HepG2 (cell line): Measurements from ENCODE around the gene RPP21. TPM values are rescaled to one million over a fixed set of nuclear protein-coding genes. Genes with fewer than 3 reads are reported as not detected.

Source experiments
- DNMT3B ChIP-seq: conservative IDR thresholded peaks from 2 replicates; pipeline ENCODE4 v1.6.1; 2016; ENCODE audit warnings: missing biosample characterization, control low read depth
- FOXK1 ChIP-seq: sonication (generic); formaldehyde crosslinking; IDR thresholded peaks from 2 replicates; pipeline ENCODE4 v1.4.0; 2020; ENCODE audit warnings: low read depth, missing genetic modification reagents, borderline replicate concordance
- GPN1 ChIP-seq: sonication (generic); formaldehyde crosslinking; IDR thresholded peaks from 2 replicates; pipeline ENCODE4 v1.5.1; 2020; ENCODE audit warnings: missing genetic modification reagents, borderline replicate concordance
- GZF1 ChIP-seq: sonication (generic); formaldehyde crosslinking; IDR thresholded peaks from 2 replicates; pipeline ENCODE4 v1.5.1; 2020; ENCODE audit warnings: mild to moderate bottlenecking, missing genetic modification reagents
- HOXA5 ChIP-seq: sonication (generic); formaldehyde crosslinking; IDR thresholded peaks from 2 replicates; pipeline ENCODE4 v1.4.0; 2020; ENCODE audit warnings: missing genetic modification reagents
- IRF2 ChIP-seq: IDR thresholded peaks from 2 replicates; pipeline ENCODE4 v1.6.1; 2018; ENCODE audit warnings: missing genetic modification reagents, missing compliant biosample characterization
- NFE2 ChIP-seq: sonication (generic); formaldehyde crosslinking; IDR thresholded peaks from 2 replicates; pipeline ENCODE4 v1.4.0; 2020; ENCODE audit warnings: missing genetic modification reagents
- REPIN1 ChIP-seq: sonication (generic); formaldehyde crosslinking; IDR thresholded peaks from 2 replicates; pipeline ENCODE4 v1.8.0; 2022; ENCODE audit warnings: missing genetic modification reagents, low read depth, mild to moderate bottlenecking, borderline replicate concordance
- SALL1 ChIP-seq: sonication (generic); formaldehyde crosslinking; IDR thresholded peaks from 2 replicates; pipeline ENCODE4 v1.8.0; 2022; ENCODE audit warnings: mild to moderate bottlenecking, missing genetic modification reagents
- SSRP1 ChIP-seq: IDR thresholded peaks from 2 replicates; pipeline ENCODE4 v1.6.1; 2016; ENCODE audit warnings: control low read depth
- THAP11 ChIP-seq: IDR thresholded peaks from 2 replicates; pipeline ENCODE4 v1.6.1; 2016; ENCODE audit warnings: missing biosample characterization, missing genetic modification reagents
- THYN1 ChIP-seq: sonication (generic); formaldehyde crosslinking; IDR thresholded peaks from 2 replicates; pipeline ENCODE4 v1.8.1; 2023; ENCODE audit warnings: low read depth, mild to moderate bottlenecking, moderate library complexity, missing genetic modification reagents, borderline replicate concordance
- YEATS2 ChIP-seq: sonication (generic); formaldehyde crosslinking; IDR thresholded peaks from 2 replicates; pipeline ENCODE4 v1.4.0; 2020; ENCODE audit warnings: missing genetic modification reagents, borderline replicate concordance
- ZNF17 ChIP-seq: sonication (generic); formaldehyde crosslinking; IDR thresholded peaks from 2 replicates; pipeline ENCODE4 v1.5.0; 2020; ENCODE audit warnings: mild to moderate bottlenecking, missing genetic modification reagents
- ZNF180 ChIP-seq: sonication (generic); formaldehyde crosslinking; IDR thresholded peaks from 2 replicates; pipeline ENCODE4 v1.4.0; 2020; ENCODE audit warnings: low read depth, missing genetic modification reagents, borderline replicate concordance
- ZNF350 ChIP-seq: sonication (generic); formaldehyde crosslinking; IDR thresholded peaks from 2 replicates; pipeline ENCODE4 v1.4.0; 2020; ENCODE audit warnings: mild to moderate bottlenecking, low read depth, missing genetic modification reagents, borderline replicate concordance
- ZNF431 ChIP-seq: sonication (generic); formaldehyde crosslinking; IDR thresholded peaks from 2 replicates; pipeline ENCODE4 v1.9.0; 2022; ENCODE audit warnings: missing genetic modification reagents, low read depth, mild to moderate bottlenecking, borderline replicate concordance
- ZNF530 ChIP-seq: sonication (generic); formaldehyde crosslinking; IDR thresholded peaks from 2 replicates; pipeline ENCODE4 v1.5.0; 2020; ENCODE audit warnings: low read depth, mild to moderate bottlenecking, missing genetic modification reagents
- ZNF747 ChIP-seq: sonication (generic); formaldehyde crosslinking; IDR thresholded peaks from 2 replicates; pipeline ENCODE4 v1.8.1; 2023; ENCODE audit warnings: missing genetic modification reagents, mild to moderate bottlenecking, borderline replicate concordance
- ZSCAN12 ChIP-seq: sonication (generic); formaldehyde crosslinking; IDR thresholded peaks from 2 replicates; pipeline ENCODE4 v1.9.0; 2021; ENCODE audit warnings: mild to moderate bottlenecking, missing genetic modification reagents
- polyA plus RNA-seq, 8 experiments: library from polyadenylated mRNA; depleted of rRNA in 3 of 8; stranded (reverse) in 7 of 8; unstranded in 1 of 8; fragments of >200 nt; fragmentation: Illumina TruSeq in 4 of 8; extraction: Trizol in 4 of 8; gene quantifications; 2 replicates each; pipeline versions ENCODE4 v1.2.1 to v1.2.3, GENCODE V29; 2011 to 2016; ENCODE audit warnings: low read depth in 4 of 8, missing spikeins in 1 of 8, mixed read lengths in 1 of 8; ENCODE audit not compliant: insufficient read depth in 1 of 8
- total RNA-seq, 5 experiments: library from RNA; depleted of rRNA; stranded (reverse); fragments of >200 nt; fragmentation: Illumina TruSeq; extraction: Trizol; gene quantifications; 2 replicates each; pipeline ENCODE4 v1.2.3, GENCODE V29; 2016; ENCODE audit warnings: low read depth in 1 of 5
- TF ChIP-seq, protein P1 (sequence below): sonication (generic); formaldehyde crosslinking; IDR thresholded peaks from 2 replicates; pipeline ENCODE4 v1.8.1; 2022; ENCODE audit warnings: low read depth, mild to moderate bottlenecking, missing genetic modification reagents
- TF ChIP-seq, protein P2 (sequence below): sonication (generic); formaldehyde crosslinking; IDR thresholded peaks from 2 replicates; pipeline ENCODE4 v1.8.0; 2022; ENCODE audit warnings: missing genetic modification reagents, low read depth, mild to moderate bottlenecking, borderline replicate concordance
- TF ChIP-seq, protein P3 (sequence below): sonication (generic); formaldehyde crosslinking; IDR thresholded peaks from 2 replicates; pipeline ENCODE4 v1.4.0; 2020; ENCODE audit warnings: missing genetic modification reagents, borderline replicate concordance
- TF ChIP-seq, protein P4 (sequence below): sonication (generic); formaldehyde crosslinking; IDR thresholded peaks from 2 replicates; pipeline ENCODE4 v1.5.0; 2020; ENCODE audit warnings: missing genetic modification reagents

Gene RPP21
- total and polyA plus RNA-seq, 2 of the 13 experiments (the other 11 are each of a cell fraction or from before 2014, with no cell fraction given), result 53.1 to 72.3 TPM

DNA sequence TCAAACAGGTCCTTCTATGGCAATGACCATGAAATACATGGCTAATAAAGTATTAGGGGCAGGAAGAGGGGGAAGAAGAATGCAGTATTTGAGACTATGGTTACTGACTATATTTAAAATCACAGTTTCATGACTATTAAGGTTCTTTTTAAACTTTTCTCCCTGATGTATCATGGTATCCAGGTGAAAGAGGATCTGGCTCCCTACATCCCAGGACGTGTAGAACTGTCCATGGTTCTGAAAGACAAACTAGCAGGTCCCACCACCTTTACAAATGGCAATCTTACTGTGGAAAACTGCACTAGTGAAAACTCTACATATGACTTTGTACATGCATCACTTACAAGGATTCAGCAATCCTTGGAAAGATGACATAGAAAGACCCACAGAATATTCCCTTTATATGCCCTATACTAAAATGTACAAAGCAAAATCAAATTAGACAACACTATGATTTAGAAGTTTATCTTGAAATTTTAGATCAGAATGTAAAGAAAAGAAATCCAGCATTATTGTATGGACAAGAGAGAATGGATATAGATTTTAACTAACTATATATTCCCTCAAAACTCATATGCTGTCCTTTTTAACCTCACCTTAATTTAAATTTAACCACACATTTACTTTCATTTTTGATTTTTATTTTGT is 33.5 kb downstream of the RPP21 start (continued):
- TF ChIP-seq ZNF350, result no peak
- TF ChIP-seq, protein P1, sequence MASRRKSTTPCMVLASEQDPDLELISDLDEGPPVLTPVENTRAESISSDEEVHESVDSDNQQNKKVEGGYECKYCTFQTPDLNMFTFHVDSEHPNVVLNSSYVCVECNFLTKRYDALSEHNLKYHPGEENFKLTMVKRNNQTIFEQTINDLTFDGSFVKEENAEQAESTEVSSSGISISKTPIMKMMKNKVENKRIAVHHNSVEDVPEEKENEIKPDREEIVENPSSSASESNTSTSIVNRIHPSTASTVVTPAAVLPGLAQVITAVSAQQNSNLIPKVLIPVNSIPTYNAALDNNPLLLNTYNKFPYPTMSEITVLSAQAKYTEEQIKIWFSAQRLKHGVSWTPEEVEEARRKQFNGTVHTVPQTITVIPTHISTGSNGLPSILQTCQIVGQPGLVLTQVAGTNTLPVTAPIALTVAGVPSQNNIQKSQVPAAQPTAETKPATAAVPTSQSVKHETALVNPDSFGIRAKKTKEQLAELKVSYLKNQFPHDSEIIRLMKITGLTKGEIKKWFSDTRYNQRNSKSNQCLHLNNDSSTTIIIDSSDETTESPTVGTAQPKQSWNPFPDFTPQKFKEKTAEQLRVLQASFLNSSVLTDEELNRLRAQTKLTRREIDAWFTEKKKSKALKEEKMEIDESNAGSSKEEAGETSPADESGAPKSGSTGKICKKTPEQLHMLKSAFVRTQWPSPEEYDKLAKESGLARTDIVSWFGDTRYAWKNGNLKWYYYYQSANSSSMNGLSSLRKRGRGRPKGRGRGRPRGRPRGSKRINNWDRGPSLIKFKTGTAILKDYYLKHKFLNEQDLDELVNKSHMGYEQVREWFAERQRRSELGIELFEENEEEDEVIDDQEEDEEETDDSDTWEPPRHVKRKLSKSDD (CRISPR knock-in tag), result no peak
- peak; percentile 72; the same call in 1 of the 2 replicates for TF ChIP-seq IRF2 (CRISPR knock-in tag)
- TF ChIP-seq, protein P2, sequence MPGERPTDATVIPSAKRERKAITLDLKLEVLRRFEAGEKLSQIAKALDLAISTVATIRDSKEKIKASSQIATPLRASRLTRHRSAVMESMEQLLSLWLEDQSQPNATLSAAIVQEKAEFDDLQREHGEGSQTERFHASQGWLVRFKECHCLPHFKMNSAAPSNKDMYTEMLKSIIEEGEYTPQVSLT, result no peak
- no peak for TF ChIP-seq ZNF431
- TF ChIP-seq REPIN1 (CRISPR knock-in tag), result no peak
- TF ChIP-seq DNMT3B (CRISPR knock-in tag), result peak; percentile 92
- peak; percentile 52; the same call in 1 of the 2 replicates for TF ChIP-seq YEATS2 (CRISPR knock-in tag)
- no peak for TF ChIP-seq NFE2
- no peak for TF ChIP-seq SSRP1 (CRISPR knock-in tag)
- no peak for TF ChIP-seq GZF1 (CRISPR knock-in tag)
- no peak for TF ChIP-seq ZSCAN12
- TF ChIP-seq, protein P3, sequence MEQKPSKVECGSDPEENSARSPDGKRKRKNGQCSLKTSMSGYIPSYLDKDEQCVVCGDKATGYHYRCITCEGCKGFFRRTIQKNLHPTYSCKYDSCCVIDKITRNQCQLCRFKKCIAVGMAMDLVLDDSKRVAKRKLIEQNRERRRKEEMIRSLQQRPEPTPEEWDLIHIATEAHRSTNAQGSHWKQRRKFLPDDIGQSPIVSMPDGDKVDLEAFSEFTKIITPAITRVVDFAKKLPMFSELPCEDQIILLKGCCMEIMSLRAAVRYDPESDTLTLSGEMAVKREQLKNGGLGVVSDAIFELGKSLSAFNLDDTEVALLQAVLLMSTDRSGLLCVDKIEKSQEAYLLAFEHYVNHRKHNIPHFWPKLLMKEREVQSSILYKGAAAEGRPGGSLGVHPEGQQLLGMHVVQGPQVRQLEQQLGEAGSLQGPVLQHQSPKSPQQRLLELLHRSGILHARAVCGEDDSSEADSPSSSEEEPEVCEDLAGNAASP (CRISPR knock-in tag), result peak; percentile 66; the same call in 1 of the 2 replicates
- TF ChIP-seq ZNF180 (CRISPR knock-in tag), result no peak
- peak; percentile 73; the same call in 1 of the 2 replicates for TF ChIP-seq FOXK1 (CRISPR knock-in tag)
- no peak for TF ChIP-seq THYN1
- TF ChIP-seq SALL1 (CRISPR knock-in tag), result no peak; the same call in 1 of the 2 replicates
- no peak for TF ChIP-seq ZNF530 (CRISPR knock-in tag)
- peak; percentile 46; the same call in 1 of the 2 replicates for TF ChIP-seq HOXA5 (CRISPR knock-in tag)
- TF ChIP-seq THAP11, result peak; percentile 61
- TF ChIP-seq, protein P4, sequence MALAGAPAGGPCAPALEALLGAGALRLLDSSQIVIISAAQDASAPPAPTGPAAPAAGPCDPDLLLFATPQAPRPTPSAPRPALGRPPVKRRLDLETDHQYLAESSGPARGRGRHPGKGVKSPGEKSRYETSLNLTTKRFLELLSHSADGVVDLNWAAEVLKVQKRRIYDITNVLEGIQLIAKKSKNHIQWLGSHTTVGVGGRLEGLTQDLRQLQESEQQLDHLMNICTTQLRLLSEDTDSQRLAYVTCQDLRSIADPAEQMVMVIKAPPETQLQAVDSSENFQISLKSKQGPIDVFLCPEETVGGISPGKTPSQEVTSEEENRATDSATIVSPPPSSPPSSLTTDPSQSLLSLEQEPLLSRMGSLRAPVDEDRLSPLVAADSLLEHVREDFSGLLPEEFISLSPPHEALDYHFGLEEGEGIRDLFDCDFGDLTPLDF (CRISPR knock-in tag), result no peak
- no peak for TF ChIP-seq ZNF747 (CRISPR knock-in tag)
- no peak for TF ChIP-seq ZNF17 (CRISPR knock-in tag)
- no peak for TF ChIP-seq GPN1 (CRISPR knock-in tag)
